GM12873 (cell line): ENCODE results near the gene ANKRD52.

Experiments used
- TF ChIP-seq, protein P1 (sequence below): IDR thresholded peaks from 2 replicates; pipeline ENCODE4 v1.5.1; 2012; ENCODE audit warnings: low read depth, mild to moderate bottlenecking, moderate library complexity, low read length, control low read depth; ENCODE audit not compliant: insufficient read depth; ENCODE audit errors: missing control alignments

ANKRD52 gene

DNA sequence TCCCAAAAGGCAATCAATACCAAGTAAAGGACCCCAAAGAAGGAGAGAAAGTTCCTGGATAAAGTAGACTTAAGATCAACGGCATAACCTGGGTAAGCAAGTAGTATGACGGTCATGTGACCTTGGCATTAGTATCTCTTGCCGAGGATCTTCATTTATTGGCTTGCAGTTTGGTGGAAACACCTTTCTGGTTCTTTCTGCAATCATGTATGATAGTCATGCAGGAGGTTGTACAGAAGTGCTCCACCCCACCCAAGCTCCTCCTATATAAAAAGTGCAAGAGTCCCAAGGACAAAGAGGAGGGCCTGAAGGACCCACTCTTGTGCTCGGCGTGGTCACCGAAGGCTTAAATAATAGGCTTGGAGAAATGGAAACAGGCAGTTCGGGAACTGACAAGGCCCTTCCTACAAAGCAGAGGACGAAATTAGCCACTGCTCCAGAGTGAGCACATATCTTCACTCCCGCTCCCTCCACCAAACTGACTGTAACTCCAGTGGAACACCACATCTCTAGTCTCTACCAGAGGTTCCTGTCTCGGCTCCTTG lies 41.2 kb upstream of the ANKRD52 start:
- TF ChIP-seq, protein P1, sequence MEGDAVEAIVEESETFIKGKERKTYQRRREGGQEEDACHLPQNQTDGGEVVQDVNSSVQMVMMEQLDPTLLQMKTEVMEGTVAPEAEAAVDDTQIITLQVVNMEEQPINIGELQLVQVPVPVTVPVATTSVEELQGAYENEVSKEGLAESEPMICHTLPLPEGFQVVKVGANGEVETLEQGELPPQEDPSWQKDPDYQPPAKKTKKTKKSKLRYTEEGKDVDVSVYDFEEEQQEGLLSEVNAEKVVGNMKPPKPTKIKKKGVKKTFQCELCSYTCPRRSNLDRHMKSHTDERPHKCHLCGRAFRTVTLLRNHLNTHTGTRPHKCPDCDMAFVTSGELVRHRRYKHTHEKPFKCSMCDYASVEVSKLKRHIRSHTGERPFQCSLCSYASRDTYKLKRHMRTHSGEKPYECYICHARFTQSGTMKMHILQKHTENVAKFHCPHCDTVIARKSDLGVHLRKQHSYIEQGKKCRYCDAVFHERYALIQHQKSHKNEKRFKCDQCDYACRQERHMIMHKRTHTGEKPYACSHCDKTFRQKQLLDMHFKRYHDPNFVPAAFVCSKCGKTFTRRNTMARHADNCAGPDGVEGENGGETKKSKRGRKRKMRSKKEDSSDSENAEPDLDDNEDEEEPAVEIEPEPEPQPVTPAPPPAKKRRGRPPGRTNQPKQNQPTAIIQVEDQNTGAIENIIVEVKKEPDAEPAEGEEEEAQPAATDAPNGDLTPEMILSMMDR, result no peak

DNA sequence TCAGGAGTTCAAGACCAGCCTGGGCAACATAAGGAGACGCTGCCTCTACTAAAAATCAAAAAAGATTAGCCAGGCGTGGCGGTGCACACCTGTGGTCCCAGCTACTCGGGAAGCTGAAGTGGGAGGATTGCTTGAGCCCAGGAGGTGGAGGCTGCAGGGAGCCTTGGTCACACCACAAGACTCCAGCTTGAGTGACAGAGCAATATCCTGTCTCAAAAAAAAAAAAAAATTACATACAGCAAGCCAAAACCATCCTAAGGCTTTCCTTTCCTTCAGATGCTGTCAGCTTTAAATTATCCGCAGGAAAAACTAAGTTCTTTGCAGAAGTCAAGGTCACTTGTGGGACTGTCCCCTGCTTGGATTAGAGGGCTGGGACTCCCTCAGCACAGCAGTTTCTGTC lies 40.6 kb upstream of the ANKRD52 start:
- TF ChIP-seq, protein P1, result no peak

DNA sequence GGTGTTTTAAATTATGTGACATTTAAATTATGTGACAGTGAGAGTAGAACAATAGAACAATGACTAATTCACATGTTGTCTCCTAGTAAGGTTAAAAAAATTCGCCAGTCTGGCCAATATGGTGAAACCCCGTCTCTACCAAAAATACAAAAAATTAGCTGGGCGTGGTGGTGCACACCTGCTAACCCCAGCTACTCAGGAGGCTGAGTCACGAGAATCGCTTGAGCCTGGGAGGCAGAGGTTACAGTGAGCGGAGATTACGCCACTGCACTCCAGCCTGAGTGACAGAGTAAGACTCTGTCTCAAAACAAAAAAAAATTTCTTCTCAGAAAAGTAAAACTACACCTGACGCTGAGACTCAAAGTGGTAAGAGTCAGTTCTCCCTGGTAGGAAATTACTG lies 39.2 kb upstream of the ANKRD52 start:
- TF ChIP-seq, protein P1, result no peak

DNA sequence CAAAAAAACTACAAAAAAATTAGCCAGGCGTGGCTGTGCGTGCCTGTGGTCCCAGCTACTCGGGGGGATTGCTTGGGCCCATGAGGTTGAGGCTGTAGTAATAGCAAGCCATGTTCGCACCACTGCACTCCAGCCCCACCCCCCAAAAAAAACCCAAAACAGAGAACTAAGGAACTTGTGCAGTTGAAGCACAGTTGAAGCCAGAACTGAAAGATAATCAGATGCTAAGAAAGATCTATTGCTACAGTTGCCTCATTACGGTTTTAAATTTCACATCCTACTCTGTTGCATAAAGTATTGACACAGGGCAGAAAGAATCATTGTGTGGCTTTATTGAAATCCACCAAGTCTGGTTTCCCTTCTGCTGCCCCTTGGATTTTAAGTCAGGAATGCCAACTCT lies 38.1 kb upstream of the ANKRD52 start:
- TF ChIP-seq, protein P1, result no peak

DNA sequence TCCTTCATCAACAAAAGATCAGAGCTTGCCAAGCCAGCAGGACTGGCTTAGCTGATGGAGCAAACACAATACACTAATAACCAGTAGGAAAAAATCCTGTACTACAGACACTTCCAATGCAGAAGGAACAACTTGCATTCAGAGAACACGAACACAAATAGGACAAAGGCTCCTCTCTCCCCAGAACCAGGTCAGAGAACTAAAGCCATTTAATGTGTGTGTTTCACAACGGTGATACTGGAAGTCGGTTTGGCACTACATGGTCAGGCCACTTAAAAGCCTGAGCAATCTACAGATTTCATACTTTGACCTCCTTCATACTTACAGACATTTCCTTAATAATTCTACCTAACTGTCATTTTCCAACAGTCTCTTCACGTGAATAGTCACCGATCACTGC lies 35.6 kb upstream of the ANKRD52 start:
- TF ChIP-seq, protein P1, result no peak

DNA sequence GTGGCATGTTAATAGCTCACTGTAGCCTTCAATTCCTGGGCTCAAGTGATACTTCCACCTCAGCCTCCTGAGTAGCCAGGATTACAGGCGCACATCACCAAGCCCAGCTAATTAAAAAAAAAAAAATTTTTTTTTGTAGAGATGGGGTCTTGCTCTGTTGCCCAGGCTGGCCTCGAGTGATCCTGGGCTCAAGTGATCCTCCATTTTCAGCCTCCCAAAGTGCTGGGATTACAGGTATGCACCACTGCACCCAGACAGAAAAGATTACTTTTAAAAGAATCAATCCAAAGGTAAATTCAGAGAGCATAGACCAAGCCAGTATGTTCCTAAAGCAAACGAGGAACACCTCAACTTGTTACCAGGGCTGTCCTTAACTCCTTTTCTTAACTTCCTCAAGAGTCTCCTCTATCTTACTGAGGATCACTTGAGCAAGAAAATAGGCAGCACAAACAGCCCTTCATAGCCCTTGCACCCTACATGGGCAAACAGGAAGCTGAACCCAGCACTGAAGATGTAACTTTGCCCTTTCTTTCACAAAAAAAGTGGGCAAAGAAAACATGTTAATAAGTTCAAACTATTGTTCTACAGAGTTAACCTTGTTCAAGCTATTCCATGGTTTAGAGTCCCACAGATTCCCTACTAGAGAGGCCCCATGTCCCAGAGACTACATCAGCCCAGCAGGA lies 30.7 kb upstream of the ANKRD52 start:
- TF ChIP-seq, protein P1, result no peak

DNA sequence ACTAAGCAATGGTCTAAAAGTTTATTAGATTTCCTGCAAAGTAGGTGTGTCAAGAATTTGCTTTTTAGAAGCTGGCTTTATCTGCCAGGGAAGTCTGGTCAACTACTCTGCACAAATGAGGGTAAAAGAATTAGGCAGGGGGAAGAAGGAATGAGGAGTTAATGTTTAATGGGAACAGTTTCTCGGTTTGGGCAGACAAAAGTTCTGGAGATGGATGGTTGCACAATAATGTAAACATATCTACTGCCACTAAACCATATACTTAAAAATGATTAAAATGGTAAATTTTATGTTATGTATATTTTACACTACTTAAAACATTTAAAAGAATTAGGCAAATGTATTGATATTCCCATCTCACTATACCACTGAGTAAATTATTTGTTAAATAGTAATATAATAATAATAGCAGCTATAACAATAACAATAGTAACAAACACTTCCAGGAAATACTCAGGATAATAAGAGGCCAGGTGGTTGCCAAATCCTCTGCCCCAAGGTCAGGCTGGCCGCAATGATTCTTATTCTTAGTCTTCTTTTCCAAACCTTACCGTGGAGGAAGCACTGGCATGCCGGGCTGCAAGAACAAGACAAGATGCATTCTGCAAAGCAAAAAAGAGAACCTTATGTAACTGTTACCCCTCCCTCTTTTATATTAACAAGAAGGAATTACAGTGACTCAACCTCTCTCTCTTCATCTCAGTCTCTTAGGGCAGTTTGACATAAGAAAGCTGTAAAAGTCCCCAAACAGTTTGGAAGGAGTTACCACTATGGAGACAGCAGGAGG lies 28.1 kb upstream of the ANKRD52 start:
- TF ChIP-seq, protein P1, result no peak
